Measurements from ENCODE around the gene DERL3. TPM values are rescaled to one million over a fixed set of nuclear protein-coding genes. Genes with fewer than 3 reads are reported as not detected.

DERL3 gene
- total RNA-seq, 2 experiments from 2014 or later, result 5.4 to 7.6 TPM

GRCh38 chr22:23824476-23825245, 14.1 kb downstream of the DERL3 start:
- ATAC-seq (no peak), DNase-seq (no peak)
- no peak overlapping the region for H3K4me3 Mint-ChIP-seq
- H3K27ac Mint-ChIP-seq, result peak overlapping the region; percentile 55
- H3K27me3 Mint-ChIP-seq, result no peaks in the 10 kb centered on the region
- peaks cover 12% of the 10 kb centered on the region for H3K4me1 Mint-ChIP-seq (ENCODE audit: low read depth)
- intact Hi-C loops (cut with micrococcal nuclease), result no loop called here
- ChIA-PET POLR2A (interaction anchor here (0.9 kb wide), 1 partner anchor 8 kb away, joined by 3 read pairs; no protein-coding TSS in a partner anchor), CTCF (interaction anchor here (1.2 to 1.3 kb wide), 2 partner anchors 25 to 53 kb away, joined by 3 to 4 read pairs; no protein-coding TSS in a partner anchor)
- H3K9me3 Mint-ChIP-seq, result no peaks in the 10 kb centered on the region
- peaks cover 41% of the 10 kb centered on the region for H3K36me3 Mint-ChIP-seq (ENCODE audit: low read depth)
- no peak for TF ChIP-seq CTCF (IDR thresholded peaks at IDR 0.05)

- H3K36me3 Mint-ChIP-seq (ENCODE audit: low read depth), result peaks cover 44% of the 10 kb centered on the region
- ChIA-PET POLR2A (no interaction called here), CTCF (no interaction called here)
- no peaks in the 10 kb centered on the region for H3K9me3 Mint-ChIP-seq
- ATAC-seq, result no peak
- no peak overlapping the region for H3K4me3 Mint-ChIP-seq
- no peak for DNase-seq
- no peak overlapping the region for H3K27ac Mint-ChIP-seq
- intact Hi-C loops (cut with micrococcal nuclease), result no loop called here
- TF ChIP-seq CTCF (IDR thresholded peaks at IDR 0.05), result no peak
- no peaks in the 10 kb centered on the region for H3K27me3 Mint-ChIP-seq
- H3K4me1 Mint-ChIP-seq (ENCODE audit: low read depth), result peaks cover 12% of the 10 kb centered on the region
Measured at GRCh38 chr22:23823331-23823791, 15.4 kb downstream of the DERL3 start.

DNA sequence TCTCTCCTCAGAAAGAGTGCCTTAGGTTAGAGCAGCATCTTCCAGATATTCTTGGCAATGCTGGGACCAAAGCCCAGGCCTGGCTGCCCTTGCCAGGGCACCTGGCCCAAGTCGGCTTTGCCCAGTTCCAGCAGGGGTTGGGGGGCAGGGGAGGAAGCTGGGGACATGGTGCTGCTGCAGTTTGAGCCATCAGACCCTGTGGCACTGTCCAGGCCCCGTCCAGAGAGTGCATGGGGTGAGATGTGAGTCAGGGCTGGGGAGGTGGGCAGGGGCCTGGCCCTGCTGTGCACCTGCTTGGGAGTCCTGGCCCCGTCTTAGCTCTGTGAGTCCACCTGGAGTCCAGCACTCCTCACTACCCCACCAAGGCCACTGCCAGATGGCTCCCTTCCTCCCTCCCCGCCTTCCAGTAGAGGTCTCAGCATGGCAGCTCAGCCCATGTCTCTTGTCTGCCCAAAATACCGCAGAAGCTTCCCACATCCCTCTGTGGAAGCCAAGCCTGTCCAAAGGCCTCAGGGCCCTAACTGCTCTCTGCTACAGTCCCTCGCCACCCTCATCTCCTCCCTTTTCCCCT, 16.6 kb downstream of the DERL3 start:
- peaks cover 12% of the 10 kb centered on the region for H3K4me1 Mint-ChIP-seq (ENCODE audit: low read depth)
- no peaks in the 10 kb centered on the region for H3K27me3 Mint-ChIP-seq
- no peaks in the 10 kb centered on the region for H3K9me3 Mint-ChIP-seq
- ChIA-PET POLR2A (no interaction called here), CTCF (interaction anchor here (2.5 kb wide), 1 partner anchor 27 kb away, joined by 10 read pairs; no protein-coding TSS in a partner anchor)
- intact Hi-C loops (cut with micrococcal nuclease), result no loop called here
- H3K36me3 Mint-ChIP-seq (ENCODE audit: low read depth), result peaks cover 50% of the 10 kb centered on the region
- H3K4me3 Mint-ChIP-seq, result no peak overlapping the region
- TF ChIP-seq CTCF (IDR thresholded peaks at IDR 0.05), result no peak
- DNase-seq (no peak), ATAC-seq (no peak)
- peak overlapping the region; percentile 21 for H3K27ac Mint-ChIP-seq

DNA sequence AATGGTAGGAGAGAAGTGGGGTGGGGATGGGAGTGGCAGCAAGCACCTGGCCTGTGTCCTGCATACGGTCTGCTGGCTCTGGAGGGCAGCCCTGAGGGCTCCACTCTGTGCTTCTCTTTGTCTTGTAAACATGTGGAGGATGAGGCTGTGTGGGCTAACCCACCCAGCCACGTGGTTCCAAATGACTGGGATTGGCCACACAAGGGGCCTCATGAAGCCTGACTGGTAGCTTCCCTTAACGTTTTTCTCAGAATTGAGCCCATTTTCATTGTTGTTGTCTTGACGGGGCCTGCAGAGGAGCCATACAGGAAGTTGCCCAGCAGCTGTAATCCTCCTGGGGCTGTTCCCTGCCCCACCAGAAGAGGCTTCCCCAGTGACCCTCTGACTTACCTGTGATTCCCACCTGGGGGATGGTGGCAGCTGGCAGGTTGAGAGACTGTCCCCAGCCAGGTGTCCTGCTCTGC, 18.0 kb downstream of the DERL3 start:
- intact Hi-C loops (cut with micrococcal nuclease), result no loop called here
- H3K27ac Mint-ChIP-seq, result peak overlapping the region; percentile 84
- H3K4me3 Mint-ChIP-seq, result no peak overlapping the region
- ChIA-PET POLR2A (interaction anchor here (1.0 kb wide), 1 partner anchor 18 kb away, joined by 3 read pairs; the partner anchor contains the start of gene DERL3), CTCF (interaction anchor here (2.5 kb wide), 1 partner anchor 29 kb away, joined by 10 read pairs; no protein-coding TSS in a partner anchor)
- no peaks in the 10 kb centered on the region for H3K27me3 Mint-ChIP-seq
- peak; percentile 16 for TF ChIP-seq CTCF (IDR thresholded peaks at IDR 0.05)
- H3K36me3 Mint-ChIP-seq (ENCODE audit: low read depth), result peaks cover 51% of the 10 kb centered on the region
- H3K4me1 Mint-ChIP-seq (ENCODE audit: low read depth), result peaks cover 10% of the 10 kb centered on the region
- no peaks in the 10 kb centered on the region for H3K9me3 Mint-ChIP-seq
- ATAC-seq (peak; percentile 92), DNase-seq (peak; percentile 74)

DNA sequence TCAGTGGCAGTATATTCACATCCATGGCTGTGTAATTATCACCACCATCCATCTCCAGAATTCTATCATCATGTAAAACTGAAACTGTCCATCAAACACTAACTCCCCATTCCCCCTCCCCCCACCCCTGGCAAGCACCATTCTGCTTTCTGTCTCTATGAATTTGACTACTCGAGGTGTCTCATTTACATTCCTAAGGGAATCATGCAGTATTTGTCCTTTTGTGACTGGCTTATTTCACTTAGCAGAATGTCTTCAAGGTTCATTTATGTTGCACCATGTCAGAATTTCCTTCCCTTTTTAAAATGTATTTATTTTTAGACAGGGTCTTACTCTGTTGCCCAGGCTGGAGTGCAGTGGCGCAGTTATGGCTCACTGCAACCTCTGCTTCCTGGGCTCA, 20.3 kb downstream of the DERL3 start:
- no peak overlapping the region for H3K27ac Mint-ChIP-seq
- peaks cover 43% of the 10 kb centered on the region for H3K36me3 Mint-ChIP-seq (ENCODE audit: low read depth)
- H3K4me3 Mint-ChIP-seq, result no peak overlapping the region
- no peaks in the 10 kb centered on the region for H3K27me3 Mint-ChIP-seq
- H3K4me1 Mint-ChIP-seq (ENCODE audit: low read depth), result peaks cover 10% of the 10 kb centered on the region
- H3K9me3 Mint-ChIP-seq, result no peaks in the 10 kb centered on the region
- intact Hi-C loops (cut with micrococcal nuclease), result no loop called here
- ChIA-PET CTCF (interaction anchor here (1.6 kb wide), 1 partner anchor 10 kb away, joined by 3 read pairs; no protein-coding TSS in a partner anchor), POLR2A (no interaction called here)
- ATAC-seq (no peak), DNase-seq (no peak)
- TF ChIP-seq CTCF (IDR thresholded peaks at IDR 0.05), result no peak

All from activated CD8-positive, alpha-beta T cell treated with anti-CD3 and anti-CD28 coated beads for 36 hours (primary cell).